Adipose tissue (tissue), 3 donors: ENCODE measurements around the gene TNKS2. TPM values are rescaled to one million over a fixed set of nuclear protein-coding genes. Genes with fewer than 3 reads are reported as not detected.
"Not testable (repeated sequence)": the region's sequence is repeated elsewhere in the genome, so short reads cannot be mapped to it uniquely, and the experiment has no call there.

Experiments
- H3K27ac ChIP-seq: one replicate; pipeline ENCODE4 v1.5.1; 2013; ENCODE audit warnings: low read depth, low read length
- WGBS, 3 donors: extraction: QIAGEN DNeasy Blood & Tissue Kit; methylation state at CpG; one replicate each; pipeline ENCODE4 v1.1.7; 2013; 5-methylcytosine and 5-hydroxymethylcytosine counted together
- polyA plus RNA-seq, 3 donors: library from polyadenylated mRNA; stranded (reverse); fragments of 200-250 nt; gene quantifications; one replicate each; pipeline ENCODE4 v1.2.3, GENCODE V29; 2013
- donor health status: healthy with polysubstance abuse.
- donor health status: Bipolar disorder and iron deficiency.
- donor health status: healthy.

Gene TNKS2
- polyA plus RNA-seq, result 10 to 100 TPM in 2 of 3 donors, 1 to 10 TPM in 1; 9.4 to 13.5 (median 12.9) TPM

GRCh38 chr10:91797874-91798648 is at the start of gene TNKS2:
TNKS2 (plus strand) TSS chr10:91798426; CDS start chr10:91798691, 265 bp downstream.
- H3K27ac ChIP-seq, result peak within 1 kb of the TSS; percentile 84
- WGBS, 3 donors, result 0 to 1% (median 1%) methylated on average over 52 to 64 of the region's 64 CpGs

- WGBS, 3 donors, result 85 to 94% (median 93%) methylated on average over 13 to 20 of the region's 20 CpGs
- not testable (repeated sequence) for H3K27ac ChIP-seq
These were observed 48.6 kb upstream of the TNKS2 start for GRCh38 chr10:91749592-91749991.

- WGBS, 3 donors, result 51 to 58% (median 52%) methylated on average over 2 of the region's 2 CpGs
These were observed 41.9 kb upstream of the TNKS2 start for GRCh38 chr10:91756286-91756685.

GRCh38 chr10:91758303-91759146 is 39.7 kb upstream of the TNKS2 start:
- no peak overlapping the region for H3K27ac ChIP-seq
- WGBS, 3 donors, result 52 to 66% (median 62%) methylated on average over 3 of the region's 3 CpGs

More at GRCh38 chr10:91756286-91756685, 41.9 kb upstream of the TNKS2 start:
- H3K27ac ChIP-seq, result no peak overlapping the region

- no peak overlapping the region for H3K27ac ChIP-seq
- WGBS, 3 donors, result 78 to 82% (median 80%) methylated on average over 5 of the region's 5 CpGs
These were observed 38.6 kb upstream of the TNKS2 start for GRCh38 chr10:91759581-91759986.

- WGBS, 3 donors, result 46 to 81% (median 65%) methylated on average over 1 of the region's 1 CpG
These were observed 36.5 kb upstream of the TNKS2 start for GRCh38 chr10:91761721-91762120.

GRCh38 chr10:91762878-91763277 is 35.3 kb upstream of the TNKS2 start:
- 42 to 73% (median 53%) methylated on average over 1 of the region's 1 CpG for WGBS, 3 donors
- H3K27ac ChIP-seq, result no peak overlapping the region

More at GRCh38 chr10:91761721-91762120, 36.5 kb upstream of the TNKS2 start:
- H3K27ac ChIP-seq, result no peak overlapping the region

- H3K27ac ChIP-seq, result no peak overlapping the region
- WGBS, 3 donors, result 87 to 95% (median 95%) methylated on average over 7 of the region's 7 CpGs
These were observed 31.6 kb upstream of the TNKS2 start for GRCh38 chr10:91766676-91767075.

GRCh38 chr10:91768123-91768522 is 30.1 kb upstream of the TNKS2 start:
- WGBS, 3 donors, result 79 to 89% (median 82%) methylated on average over 3 of the region's 3 CpGs
- H3K27ac ChIP-seq, result no peak overlapping the region

GRCh38 chr10:91771907-91772306 is 26.3 kb upstream of the TNKS2 start:
- WGBS, 3 donors, result 50 to 79% (median 71%) methylated on average over 1 of the region's 1 CpG
- H3K27ac ChIP-seq, result no peak overlapping the region

- WGBS, 3 donors, result 88 to 89% (median 88%) methylated on average over 2 of the region's 2 CpGs
- H3K27ac ChIP-seq, result no peak overlapping the region
These were observed 25.8 kb upstream of the TNKS2 start for GRCh38 chr10:91772461-91772860.

GRCh38 chr10:91772869-91773268 is 25.4 kb upstream of the TNKS2 start:
- no peak overlapping the region for H3K27ac ChIP-seq
- 86 to 100% (median 97%) methylated on average over 1 of the region's 1 CpG for WGBS, 3 donors

GRCh38 chr10:91774571-91774970 is 23.7 kb upstream of the TNKS2 start:
- H3K27ac ChIP-seq, result no peak overlapping the region
- 86 to 95% (median 91%) methylated on average over 2 of the region's 2 CpGs for WGBS, 3 donors

GRCh38 chr10:91775731-91776130 is 22.5 kb upstream of the TNKS2 start:
- H3K27ac ChIP-seq, result no peak overlapping the region
- WGBS, 3 donors, result 85 to 96% (median 87%) methylated on average over 2 of the region's 2 CpGs

- 91 to 95% (median 95%) methylated on average over 3 of the region's 3 CpGs for WGBS, 3 donors
- H3K27ac ChIP-seq, result no peak overlapping the region
These were observed 22.0 kb upstream of the TNKS2 start for GRCh38 chr10:91776266-91776665.

GRCh38 chr10:91778485-91778884 is 19.7 kb upstream of the TNKS2 start:
- 89 to 100% (median 96%) methylated on average over 1 of the region's 1 CpG for WGBS, 3 donors
- no peak overlapping the region for H3K27ac ChIP-seq

- WGBS, 3 donors, result 79 to 97% (median 97%) methylated on average over 1 of the region's 1 CpG
- H3K27ac ChIP-seq, result no peak overlapping the region
These were observed 19.1 kb upstream of the TNKS2 start for GRCh38 chr10:91779011-91779605.

GRCh38 chr10:91782539-91782938 is 15.7 kb upstream of the TNKS2 start:
- H3K27ac ChIP-seq, result no peak overlapping the region
- 96 to 100% (median 97%) methylated on average over 1 of the region's 1 CpG for WGBS, 3 donors

GRCh38 chr10:91785830-91786229 is 12.4 kb upstream of the TNKS2 start:
- 71 to 74% (median 72%) methylated on average over 1 of the region's 1 CpG for WGBS, 3 donors
- no peak overlapping the region for H3K27ac ChIP-seq
